ENCODE results near the gene SLC1A2. TPM values are rescaled to one million over a fixed set of nuclear protein-coding genes. Genes with fewer than 3 reads are reported as not detected.
A peak's percentile ranks its signal among the peaks of the same experiment; 100 is the strongest.

SLC1A2 gene
- total and polyA plus RNA-seq, 2 of the 4 experiments (the other 2 are of a cell fraction), result 0.15 to 0.54 TPM

GRCh38 chr11:35247428-35247827 lies 171.9 kb downstream of the SLC1A2 start:
- no peak overlapping the region for H3K4me3 ChIP-seq (ENCODE audit: insufficient read depth, low read depth, low read length)
- H3K4me2 ChIP-seq (ENCODE audit: low read depth, low read length), result no peak overlapping the region
- H3K56ac ChIP-seq (ENCODE audit: extremely low read depth, insufficient read depth, low read length), result no peak overlapping the region
- no peak overlapping the region for H3K9ac ChIP-seq (ENCODE audit: low read depth, low read length)
- H2AK5ac ChIP-seq (ENCODE audit: low read depth, low read length), result peak overlapping the region; percentile 17; the same call in 1 of the 2 replicates
- peaks cover 2% of the 10 kb centered on the region; the same call in 1 of the 2 replicates for H3K4me1 ChIP-seq (ENCODE audit: control insufficient read depth, insufficient read depth, low read length)
- POLR2A ChIA-PET (ENCODE audit: unreplicated experiment), result no interaction called here
- CTCF ChIA-PET, result no interaction called here
- peak overlapping the region; percentile 16; the same call in 1 of the 2 replicates for H2BK20ac ChIP-seq (ENCODE audit: low read depth, low read length)
- H4K8ac ChIP-seq (ENCODE audit: low read depth in 2 of 2, low read length in 2 of 2), result no peak overlapping the region
- H3K27me3 ChIP-seq (ENCODE audit: control insufficient read depth, insufficient read depth, low read length), result no peaks in the 10 kb centered on the region
- BruUV-seq (replicated peaks), result no TSS peak
- H2BK5ac ChIP-seq (ENCODE audit: low read depth, low read length, poor library complexity, severe bottlenecking), result peak overlapping the region; percentile 37
- intact Hi-C loops (cut with micrococcal nuclease) (no loop called here), in situ Hi-C loops (cut with MboI; ENCODE audit: low sequenced_read_pairs) (no loop called here), dilution Hi-C loops (cut with HindIII; ENCODE audit: low sequenced_read_pairs, unreplicated experiment) (no loop called here)
- no peak overlapping the region; the same call in 1 of the 2 replicates for H4K91ac ChIP-seq (ENCODE audit: insufficient read depth, low read depth, low read length)
- WGBS, 2 experiments (ENCODE audit: extremely low coverage in 2 of 2, insufficient read length in 1 of 2), result 94% methylated on average over 2 of the region's 3 CpGs; no CpG with 5 or more reads in 1 of the 2 experiments
- no peaks in the 10 kb centered on the region for H3K36me3 ChIP-seq (ENCODE audit: control insufficient read depth, insufficient read depth, low read length)
- no peaks in the 10 kb centered on the region for H4K20me1 ChIP-seq (ENCODE audit: insufficient read depth, low read length)
- H3K9me3 ChIP-seq (ENCODE audit: control insufficient read depth, insufficient read depth, low read length), result no peaks in the 10 kb centered on the region; the same call in 1 of the 2 replicates
- H3K9me1 ChIP-seq (ENCODE audit: insufficient read depth, low read length), result peaks cover 5% of the 10 kb centered on the region; the same call in 1 of the 2 replicates
- H3K4ac ChIP-seq (ENCODE audit: low read depth, low read length), result 0 out of 2 replicates have a peak overlapping the region, but pooled peaks have one; percentile 48
- ATAC-seq (ENCODE audit: low read depth) (no peak), DNase-seq (no peak)
- H2BK120ac ChIP-seq (ENCODE audit: low read depth, low read length), result no peak overlapping the region
- no peak overlapping the region for H3K27ac ChIP-seq (ENCODE audit: insufficient read depth, low read length)
- no peak overlapping the region for H3K23ac ChIP-seq (ENCODE audit: low read depth, low read length)
- no peak for TF ChIP-seq RFX5 (IDR thresholded peaks at IDR 0.05; ENCODE audit: low read depth, low read length)
- no peak for TF ChIP-seq ELK1 (IDR thresholded peaks at IDR 0.05; ENCODE audit: borderline replicate concordance, low read depth, low read length)
- no peak for TF ChIP-seq CEBPB (IDR thresholded peaks at IDR 0.05; ENCODE audit: low read depth, low read length)
- TF ChIP-seq MXI1 (IDR thresholded peaks at IDR 0.05; ENCODE audit: borderline replicate concordance, low read depth, low read length), result no peak
- no peak for TF ChIP-seq NFE2L2 (IDR thresholded peaks at IDR 0.05; ENCODE audit: low read depth, low read length)
- TF ChIP-seq RAD21 (IDR thresholded peaks at IDR 0.05; ENCODE audit: low read length), result no peak
- no peak for TF ChIP-seq RCOR1 (IDR thresholded peaks at IDR 0.05; ENCODE audit: insufficient replicate concordance, low read length)
- no peak for TF ChIP-seq MAFK (IDR thresholded peaks at IDR 0.05; ENCODE audit: low read depth, low read length)
- peak overlapping the region; percentile 50; the same call in 1 of the 2 replicates for H3K18ac ChIP-seq (ENCODE audit: low read depth, low read length)
- H4K5ac ChIP-seq (ENCODE audit: low read depth, low read length), result no peak overlapping the region
- H2AK9ac ChIP-seq (replicated peaks; ENCODE audit: low read depth, low read length, poor library complexity), result no peak overlapping the region
- no peak overlapping the region; the same call in 1 of the 2 replicates for H3K14ac ChIP-seq (replicated peaks; ENCODE audit: low read depth, low read length)
- H2AFZ ChIP-seq (replicated peaks; ENCODE audit: low read length, poor library complexity), result no peak overlapping the region
- no peaks in the 10 kb centered on the region for H3K79me1 ChIP-seq (ENCODE audit: low read depth in 1 of 2, low read length in 2 of 2)
- 0 out of 3 replicates have a peak overlapping the region, but pooled peaks have one; percentile 26 for H2BK15ac ChIP-seq (ENCODE audit: low read depth, low read length)

Measured in IMR-90 (cell line).